ENCODE results near the gene DHPS. TPM values are rescaled to one million over a fixed set of nuclear protein-coding genes. Genes with fewer than 3 reads are reported as not detected.
"Not testable (repeated sequence)": the region's sequence is repeated elsewhere in the genome, so short reads cannot be mapped to it uniquely, and the experiment has no call there.

The DHPS gene
- total and polyA plus RNA-seq, 4 donors: 65.0 to 80.8 (median 74.7) TPM

DNA sequence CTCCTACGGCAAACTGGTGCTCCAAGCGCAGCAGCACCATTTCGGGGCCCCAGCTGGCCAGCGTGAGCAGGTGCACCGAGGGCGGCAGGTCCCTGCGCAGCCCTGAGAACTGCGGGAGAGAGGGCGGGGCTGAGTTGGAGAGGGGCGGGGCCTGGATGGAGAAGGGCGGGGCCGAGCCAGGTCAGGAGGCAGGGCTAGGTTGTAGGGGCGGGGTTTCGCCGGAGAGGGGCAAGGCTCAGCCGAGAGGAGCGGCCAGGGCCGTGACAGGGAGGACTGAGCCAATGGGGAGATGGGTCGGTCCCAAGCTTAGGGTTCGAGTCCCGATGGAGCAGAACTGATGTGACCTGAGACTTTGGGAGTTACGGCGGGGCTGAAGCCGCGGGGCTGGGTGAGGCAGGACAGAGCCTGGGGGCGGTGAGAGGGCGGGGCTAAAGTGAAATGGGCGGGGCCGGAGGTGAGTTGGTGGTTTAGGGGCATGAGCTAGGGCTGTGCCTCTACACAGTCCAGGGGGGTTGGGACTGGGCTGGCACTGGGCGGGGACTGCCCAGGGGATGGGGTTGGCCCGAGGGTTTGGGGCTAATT lies 34.1 kb downstream of the DHPS start:
- Histone ChIP-seq H3K4me1 (ENCODE audit: control insufficient read depth in 5 of 5, insufficient read depth in 5 of 5, low read length in 5 of 5) (peaks cover 0 to 5% (median 0%) of the 10 kb centered on the region in 5 donors), H3K36me3 (ENCODE audit: control insufficient read depth in 4 of 4, insufficient read depth in 4 of 4, low read length in 4 of 4) (peaks cover 0 to 9% (median 1%) of the 10 kb centered on the region in 4 donors), H3K27me3 (ENCODE audit: control insufficient read depth in 3 of 3, insufficient read depth in 3 of 3, low read length in 2 of 3) (no peaks in the 10 kb centered on the region), H3K9me3 (ENCODE audit: control insufficient read depth in 4 of 4, insufficient read depth in 3 of 4, low read length in 3 of 4) (no peaks in the 10 kb centered on the region), H3K4me3 (no peak overlapping the region), H3K9ac (ENCODE audit: insufficient read depth in 1 of 2, low read length in 2 of 2) (no peak overlapping the region), H3K27ac (ENCODE audit: low read depth in 1 of 2, low read length in 1 of 2) (no peak overlapping the region)
- TF ChIP-seq, protein P1, sequence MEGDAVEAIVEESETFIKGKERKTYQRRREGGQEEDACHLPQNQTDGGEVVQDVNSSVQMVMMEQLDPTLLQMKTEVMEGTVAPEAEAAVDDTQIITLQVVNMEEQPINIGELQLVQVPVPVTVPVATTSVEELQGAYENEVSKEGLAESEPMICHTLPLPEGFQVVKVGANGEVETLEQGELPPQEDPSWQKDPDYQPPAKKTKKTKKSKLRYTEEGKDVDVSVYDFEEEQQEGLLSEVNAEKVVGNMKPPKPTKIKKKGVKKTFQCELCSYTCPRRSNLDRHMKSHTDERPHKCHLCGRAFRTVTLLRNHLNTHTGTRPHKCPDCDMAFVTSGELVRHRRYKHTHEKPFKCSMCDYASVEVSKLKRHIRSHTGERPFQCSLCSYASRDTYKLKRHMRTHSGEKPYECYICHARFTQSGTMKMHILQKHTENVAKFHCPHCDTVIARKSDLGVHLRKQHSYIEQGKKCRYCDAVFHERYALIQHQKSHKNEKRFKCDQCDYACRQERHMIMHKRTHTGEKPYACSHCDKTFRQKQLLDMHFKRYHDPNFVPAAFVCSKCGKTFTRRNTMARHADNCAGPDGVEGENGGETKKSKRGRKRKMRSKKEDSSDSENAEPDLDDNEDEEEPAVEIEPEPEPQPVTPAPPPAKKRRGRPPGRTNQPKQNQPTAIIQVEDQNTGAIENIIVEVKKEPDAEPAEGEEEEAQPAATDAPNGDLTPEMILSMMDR (IDR thresholded peaks at IDR 0.05; ENCODE audit: control extremely low read depth, extremely low read depth): no peak
- ATAC-seq (ENCODE audit: insufficient read depth, low FRiP score): peak; percentile 91
- WGBS, 2 donors: 22 to 30% methylated on average over 29 to 31 of the region's 31 CpGs
- peak; percentile 40 to 77 (median 53) for DNase-seq

DNA sequence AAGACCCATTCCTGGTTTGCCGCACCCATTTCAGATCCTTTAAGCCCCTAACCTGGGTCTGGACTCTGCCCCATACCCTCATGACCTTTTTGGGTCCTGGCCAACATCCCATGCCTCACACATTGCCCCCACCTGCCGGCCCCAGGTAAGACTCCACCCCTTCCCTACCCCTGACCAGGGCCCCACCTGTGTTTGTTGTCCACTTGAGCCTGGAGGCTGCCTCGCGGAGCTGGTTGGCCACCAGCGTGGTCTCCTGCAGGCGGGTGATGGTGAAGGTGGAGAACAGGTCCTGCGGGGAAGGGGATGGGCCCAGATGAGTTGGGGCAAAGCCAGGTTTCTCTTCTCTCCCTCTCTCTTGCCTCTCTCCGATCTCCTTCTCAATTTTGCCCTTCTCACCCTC lies 34.6 kb downstream of the DHPS start:
- no peak overlapping the region for H3K27ac ChIP-seq (ENCODE audit: low read depth in 1 of 2, low read length in 1 of 2)
- H3K36me3 ChIP-seq (ENCODE audit: control insufficient read depth in 4 of 4, insufficient read depth in 4 of 4, low read length in 4 of 4): peaks cover 0 to 8% (median 1%) of the 10 kb centered on the region in 4 donors
- H3K4me1 ChIP-seq (ENCODE audit: control insufficient read depth in 5 of 5, insufficient read depth in 5 of 5, low read length in 5 of 5): peaks cover 0 to 5% (median 0%) of the 10 kb centered on the region in 5 donors
- H3K9me3 ChIP-seq (ENCODE audit: control insufficient read depth in 4 of 4, insufficient read depth in 3 of 4, low read length in 3 of 4): no peaks in the 10 kb centered on the region
- H3K4me3 ChIP-seq: no peak overlapping the region
- 62 to 80% methylated on average over 8 of the region's 8 CpGs for WGBS, 2 donors
- ATAC-seq (ENCODE audit: insufficient read depth, low FRiP score) (no peak), DNase-seq (peak in 2 of 3 donors; percentile 20 to 24)
- TF ChIP-seq, protein P1 (IDR thresholded peaks at IDR 0.05; ENCODE audit: control extremely low read depth, extremely low read depth): no peak
- H3K9ac ChIP-seq (ENCODE audit: insufficient read depth in 1 of 2, low read length in 2 of 2): no peak overlapping the region
- H3K27me3 ChIP-seq (ENCODE audit: control insufficient read depth in 3 of 3, insufficient read depth in 3 of 3, low read length in 2 of 3): no peaks in the 10 kb centered on the region

DNA sequence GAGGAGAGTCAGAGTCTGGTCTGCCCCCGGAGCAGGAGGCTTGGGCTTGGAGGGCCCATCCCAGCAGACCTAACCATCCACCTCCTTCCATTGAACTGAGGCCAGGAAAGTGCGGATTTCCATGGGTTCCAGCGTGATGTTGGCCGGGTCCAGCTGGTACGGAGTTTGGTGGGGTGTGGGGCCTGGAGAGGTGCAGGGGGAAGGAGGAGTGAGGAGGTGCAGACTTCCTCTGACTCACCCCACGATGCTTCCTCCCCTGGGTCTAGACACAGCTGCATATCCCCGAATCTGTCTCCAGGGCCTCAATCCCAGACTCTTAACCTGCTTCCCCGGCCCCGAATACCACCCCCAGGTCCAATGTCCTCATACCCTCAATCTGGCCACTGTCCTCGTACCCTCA lies 35.1 kb downstream of the DHPS start:
- Histone ChIP-seq H3K9ac (ENCODE audit: insufficient read depth in 1 of 2, low read length in 2 of 2) (no peak overlapping the region), H3K4me3 (no peak overlapping the region), H3K27ac (ENCODE audit: low read depth in 1 of 2, low read length in 1 of 2) (no peak overlapping the region), H3K9me3 (ENCODE audit: control insufficient read depth in 4 of 4, insufficient read depth in 3 of 4, low read length in 3 of 4) (no peaks in the 10 kb centered on the region), H3K27me3 (ENCODE audit: control insufficient read depth in 3 of 3, insufficient read depth in 3 of 3, low read length in 2 of 3) (no peaks in the 10 kb centered on the region), H3K4me1 (ENCODE audit: control insufficient read depth in 5 of 5, insufficient read depth in 5 of 5, low read length in 5 of 5) (peaks cover 0 to 5% (median 0%) of the 10 kb centered on the region in 5 donors), H3K36me3 (ENCODE audit: control insufficient read depth in 4 of 4, insufficient read depth in 4 of 4, low read length in 4 of 4) (peaks cover 0 to 8% (median 1%) of the 10 kb centered on the region in 4 donors)
- TF ChIP-seq, protein P1 (IDR thresholded peaks at IDR 0.05; ENCODE audit: control extremely low read depth, extremely low read depth): no peak
- ATAC-seq (ENCODE audit: insufficient read depth, low FRiP score) (no peak), DNase-seq (no peak)
- WGBS, 2 donors: 77 to 83% methylated on average over 10 of the region's 10 CpGs

DNA sequence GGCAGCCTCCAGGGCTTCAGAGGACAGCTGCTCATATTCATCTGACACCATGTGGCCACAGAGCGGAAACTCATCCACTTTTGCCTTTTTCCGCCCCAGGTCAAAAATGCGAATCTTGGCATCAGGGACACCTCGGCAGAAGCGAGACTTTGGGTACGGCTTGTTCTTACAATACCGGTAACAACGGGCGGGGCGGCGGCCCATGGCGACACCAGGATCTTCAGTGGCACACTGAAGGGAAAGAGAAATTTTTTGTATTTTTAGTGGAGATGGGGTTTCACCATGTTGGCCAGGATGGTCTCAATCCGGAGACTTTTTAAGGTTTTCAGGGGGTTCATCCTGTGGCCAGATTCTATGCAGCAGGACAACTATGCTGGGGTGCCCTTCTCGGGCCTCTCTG lies 38.0 kb downstream of the DHPS start:
- H3K4me1 ChIP-seq (ENCODE audit: control insufficient read depth in 5 of 5, insufficient read depth in 5 of 5, low read length in 5 of 5): peaks cover 0 to 12% (median 0%) of the 10 kb centered on the region in 5 donors
- WGBS, 2 donors: 95 to 98% methylated on average over 14 of the region's 14 CpGs
- not testable (repeated sequence) for H3K9ac ChIP-seq (ENCODE audit: insufficient read depth in 1 of 2, low read length in 2 of 2); H3K27ac ChIP-seq (ENCODE audit: low read depth in 1 of 2, low read length in 1 of 2); H3K4me3 ChIP-seq; ATAC-seq (ENCODE audit: insufficient read depth, low FRiP score); H3K27me3 ChIP-seq (ENCODE audit: control insufficient read depth in 3 of 3, insufficient read depth in 3 of 3, low read length in 2 of 3); H3K9me3 ChIP-seq (ENCODE audit: control insufficient read depth in 4 of 4, insufficient read depth in 3 of 4, low read length in 3 of 4); H3K36me3 ChIP-seq (ENCODE audit: control insufficient read depth in 4 of 4, insufficient read depth in 4 of 4, low read length in 4 of 4); DNase-seq
